OCI-LY1 (cell line): Measurements from ENCODE around the gene CAMK2A.

Experiments used
- H2AFZ ChIP-seq: fragments of 200-600 bp; sonication (generic), shearing (Covaris generic); 2 replicates; pipeline ENCODE4 v1.6.0; 2014; ENCODE audit warnings: antibody characterized with exemption, mild to moderate bottlenecking, low read length
- H3F3A ChIP-seq: fragments of 200-600 bp; sonication (generic), shearing (Covaris generic); 2 replicates; pipeline ENCODE4 v1.6.0; 2014; ENCODE audit warnings: mild to moderate bottlenecking, antibody characterized with exemption, low read length, moderate library complexity; ENCODE audit not compliant: insufficient read depth
- H3K27ac ChIP-seq: fragments of 200-600 bp; sonication (generic); 2 replicates; pipeline ENCODE4 v1.5.1; 2014; ENCODE audit warnings: low read length, mixed run types, mild to moderate bottlenecking, low read depth; ENCODE audit not compliant: poor library complexity, severe bottlenecking
- H3K27me3 ChIP-seq: fragments of 200-600 bp; sonication (generic); 2 replicates; pipeline ENCODE4 v1.6.0; 2014; ENCODE audit warnings: antibody characterized with exemption, mild to moderate bottlenecking, low read length, moderate library complexity; ENCODE audit not compliant: insufficient read depth
- H3K36me3 ChIP-seq: fragments of 200-600 bp; sonication (generic); 2 replicates; pipeline ENCODE4 v1.6.1; 2014; ENCODE audit warnings: mild to moderate bottlenecking, antibody characterized with exemption, low read length, moderate library complexity, mixed read lengths; ENCODE audit not compliant: insufficient read depth
- H3K4me1 ChIP-seq: fragments of 200-600 bp; sonication (generic); 2 replicates; pipeline ENCODE4 v1.5.1; 2014; ENCODE audit warnings: mild to moderate bottlenecking, low read length, moderate library complexity; ENCODE audit not compliant: insufficient read depth, severe bottlenecking
- H3K4me2 ChIP-seq: fragments of 200-600 bp; sonication (generic), shearing (Covaris generic); 2 replicates; pipeline ENCODE4 v1.6.1; 2014; ENCODE audit warnings: low read length
- H3K4me3 ChIP-seq: fragments of 200-600 bp; sonication (generic); 2 replicates; pipeline ENCODE4 v1.5.1; 2014; ENCODE audit warnings: low read length, low read depth, mild to moderate bottlenecking, mixed read lengths; ENCODE audit not compliant: poor library complexity, severe bottlenecking
- H3K79me2 ChIP-seq: fragments of 200-600 bp; shearing (Covaris generic); 2 replicates; pipeline ENCODE4 v1.6.1; 2016; ENCODE audit warnings: mixed run types, low read length, mixed read lengths; ENCODE audit not compliant: insufficient read depth
- H3K9ac ChIP-seq: fragments of 200-600 bp; sonication (generic), shearing (Covaris generic); 2 replicates; pipeline ENCODE4 v1.6.1; 2014; ENCODE audit warnings: mild to moderate bottlenecking, low read length, mixed read lengths
- H3K9me2 ChIP-seq: fragments of 200-600 bp; sonication (generic), shearing (Covaris generic); 2 replicates; pipeline ENCODE4 v1.6.1; 2014; ENCODE audit warnings: low read depth, mild to moderate bottlenecking, low read length, mixed read lengths
- H3K9me3 ChIP-seq: fragments of 200-600 bp; shearing (Covaris generic); 2 replicates; pipeline ENCODE4 v1.6.1; 2014; ENCODE audit warnings: low read length, mixed read lengths
- H4K20me1 ChIP-seq: fragments of 200-600 bp; sonication (generic), shearing (Covaris generic); 2 replicates; pipeline ENCODE4 v1.6.0; 2016; ENCODE audit warnings: mild to moderate bottlenecking, low read length; ENCODE audit not compliant: insufficient read depth
- CTCF ChIP-seq: fragments of 200-600 bp; sonication (generic), shearing (Covaris generic); IDR thresholded peaks from 2 replicates; pipeline ENCODE4 v1.5.1; 2017; ENCODE audit warnings: mild to moderate bottlenecking, antibody characterized with exemption, low read length, moderate library complexity, mixed read lengths
- EZH2 ChIP-seq: fragments of 200-600 bp; sonication (generic), shearing (Covaris generic); IDR thresholded peaks from 2 replicates; pipeline ENCODE4 v1.8.0; 2017; ENCODE audit warnings: borderline replicate concordance, mixed run types, mild to moderate bottlenecking, antibody characterized with exemption, low read length, moderate library complexity, mixed read lengths

Gene CAMK2A

GRCh38 chr5:150317048-150318003 is 27.8 kb upstream of the CAMK2A start:
- Histone ChIP-seq H3K9ac (no peak overlapping the region), H2AFZ (no peak overlapping the region), H3K27ac (no peak overlapping the region), H3K36me3 (no peaks in the 10 kb centered on the region), H3F3A (no peaks in the 10 kb centered on the region), H3K4me1 (no peaks in the 10 kb centered on the region), H3K9me3 (no peaks in the 10 kb centered on the region), H3K4me3 (no peak overlapping the region), H3K79me2 (no peaks in the 10 kb centered on the region), H3K4me2 (no peak overlapping the region), H3K9me2 (no peaks in the 10 kb centered on the region), H4K20me1 (no peaks in the 10 kb centered on the region), H3K27me3 (0 out of 2 replicates have a peak, but pooled peaks cover 5% of the 10 kb centered on the region)
- TF ChIP-seq EZH2, result no peak
- TF ChIP-seq CTCF, result no peak

- H3K4me1 ChIP-seq, result no peaks in the 10 kb centered on the region
- H3K9ac ChIP-seq, result no peak overlapping the region
- H3K27me3 ChIP-seq, result 0 out of 2 replicates have a peak, but pooled peaks cover 5% of the 10 kb centered on the region
- H3K9me3 ChIP-seq, result no peaks in the 10 kb centered on the region
- H3K4me3 ChIP-seq, result no peak overlapping the region
- no peak overlapping the region for H2AFZ ChIP-seq
- H3K36me3 ChIP-seq, result no peaks in the 10 kb centered on the region
- H3K9me2 ChIP-seq, result no peaks in the 10 kb centered on the region
- H3K4me2 ChIP-seq, result no peak overlapping the region
- H4K20me1 ChIP-seq, result no peaks in the 10 kb centered on the region
- no peak overlapping the region for H3K27ac ChIP-seq
- no peaks in the 10 kb centered on the region for H3F3A ChIP-seq
- no peaks in the 10 kb centered on the region for H3K79me2 ChIP-seq
- no peak for TF ChIP-seq EZH2
- TF ChIP-seq CTCF, result no peak
Observed at GRCh38 chr5:150316320-150316719, 26.7 kb upstream of the CAMK2A start.

- TF ChIP-seq CTCF (no peak), EZH2 (no peak)
- H3K79me2 ChIP-seq, result no peaks in the 10 kb centered on the region
- H2AFZ ChIP-seq, result no peak overlapping the region
- no peak overlapping the region for H3K4me2 ChIP-seq
- no peaks in the 10 kb centered on the region for H4K20me1 ChIP-seq
- H3K9me3 ChIP-seq, result no peaks in the 10 kb centered on the region
- no peaks in the 10 kb centered on the region for H3K36me3 ChIP-seq
- H3K27me3 ChIP-seq, result 0 out of 2 replicates have a peak, but pooled peaks cover 4% of the 10 kb centered on the region
- no peak overlapping the region for H3K27ac ChIP-seq
- no peaks in the 10 kb centered on the region for H3K9me2 ChIP-seq
- no peaks in the 10 kb centered on the region for H3F3A ChIP-seq
- no peak overlapping the region for H3K4me3 ChIP-seq
- no peaks in the 10 kb centered on the region for H3K4me1 ChIP-seq
- no peak overlapping the region for H3K9ac ChIP-seq
Observed at GRCh38 chr5:150315245-150315644, 25.7 kb upstream of the CAMK2A start.
